C4-2B (cell line): ENCODE data around the gene USP11.

Experiments
- CTCF ChIP-seq: fragments of 450-650 bp; conservative IDR thresholded peaks from 2 replicates; pipeline ENCODE4 v1.5.1; 2017; ENCODE audit warnings: mild to moderate bottlenecking
- ZFX ChIP-seq: fragments of 450-650 bp; IDR thresholded peaks from 2 replicates; pipeline ENCODE4 v1.6.1; 2017

- TF ChIP-seq CTCF: no peak
- no peak for TF ChIP-seq ZFX
Observed at GRCh38 chrX:47190445-47191269, 42.2 kb upstream of the USP11 start.
